Keratinocyte (primary cell): Measurements from ENCODE around the gene R3HDM2. TPM values are rescaled to one million over a fixed set of nuclear protein-coding genes. Genes with fewer than 3 reads are reported as not detected.

ENCODE experiments used
- DNase-seq: peaks from one replicate; pipeline ENCODE4 v3.0.0-alpha.2; 2011; ENCODE audit warnings: low read depth, missing footprints, low spot score
- FAIRE-seq: peaks from 2 replicates; lab custom pipeline; 2011; peaks lifted over from hg19 to GRCh38; lab: Jason Lieb, UNC
- H2AFZ ChIP-seq: 2 replicates; pipeline ENCODE4 v1.6.0; 2012; ENCODE audit warnings: low read length, control low read depth, inconsistent platforms; ENCODE audit not compliant: control insufficient read depth
- H3K27ac ChIP-seq: 2 replicates; pipeline ENCODE4 v1.5.1; 2011; ENCODE audit warnings: low read length; ENCODE audit not compliant: control insufficient read depth, insufficient read depth
- H3K27me3 ChIP-seq: 3 replicates; pipeline ENCODE4 v1.6.0; 2011; ENCODE audit warnings: low read length; ENCODE audit not compliant: control insufficient read depth, insufficient read depth; ENCODE audit errors: extremely low read depth
- H3K36me3 ChIP-seq, 2 experiments: 2 replicates in 1 of 2; 3 replicates in 1 of 2; pipeline ENCODE4 v1.5.1; 2011; ENCODE audit warnings: low read length in 2 of 2, mild to moderate bottlenecking in 1 of 2; ENCODE audit not compliant: control insufficient read depth in 2 of 2, insufficient read depth in 2 of 2; ENCODE audit errors: extremely low read depth in 1 of 2
- H3K4me1 ChIP-seq: 3 replicates; pipeline ENCODE4 v1.5.1; 2011; ENCODE audit warnings: low read length; ENCODE audit not compliant: control insufficient read depth, insufficient read depth; ENCODE audit errors: extremely low read depth
- H3K4me2 ChIP-seq: 3 replicates; pipeline ENCODE4 v1.6.0; 2011; ENCODE audit warnings: low read depth, low read length; ENCODE audit not compliant: control insufficient read depth, insufficient read depth; ENCODE audit errors: extremely low read depth
- H3K4me3 ChIP-seq, 3 experiments: fragments of 200-600 bp in 1 of 3; sonication (generic) in 1 of 3; 2 replicates in 2 of 3; 3 replicates in 1 of 3; pipeline ENCODE4 v1.5.1; 2011 to 2016; ENCODE audit warnings: low read length in 3 of 3, mild to moderate bottlenecking in 3 of 3, control low read depth in 2 of 3, inconsistent platforms in 1 of 3, low read depth in 1 of 3, mixed read lengths in 1 of 3, mixed run types in 1 of 3, moderate library complexity in 1 of 3; ENCODE audit not compliant: control insufficient read depth in 2 of 3, insufficient read depth in 2 of 3; ENCODE audit errors: extremely low read depth in 1 of 3
- H3K79me2 ChIP-seq: 2 replicates; pipeline ENCODE4 v1.6.0; 2012; ENCODE audit warnings: low read length; ENCODE audit not compliant: control insufficient read depth, insufficient read depth
- H3K9ac ChIP-seq: 3 replicates; pipeline ENCODE4 v1.6.0; 2011; ENCODE audit warnings: low read length; ENCODE audit not compliant: control insufficient read depth, insufficient read depth; ENCODE audit errors: extremely low read depth
- H3K9me1 ChIP-seq: 3 replicates; pipeline ENCODE4 v1.6.0; 2011; ENCODE audit warnings: low read length; ENCODE audit not compliant: control insufficient read depth, insufficient read depth; ENCODE audit errors: extremely low read depth
- H3K9me3 ChIP-seq: 2 replicates; pipeline ENCODE4 v1.5.1; 2012; ENCODE audit warnings: low read depth, low read length; ENCODE audit not compliant: control insufficient read depth
- H4K20me1 ChIP-seq: 3 replicates; pipeline ENCODE4 v1.6.0; 2011; ENCODE audit warnings: low read length; ENCODE audit not compliant: control insufficient read depth, insufficient read depth; ENCODE audit errors: extremely low read depth
- CTCF ChIP-seq, 3 experiments: IDR thresholded peaks in 1 of 3; conservative IDR thresholded peaks in 1 of 3; optimal IDR thresholded peaks in 1 of 3; 2 replicates in 2 of 3; 3 replicates in 1 of 3; pipeline versions ENCODE3 to v1.5.1; 2011; ENCODE audit warnings: low read length in 3 of 3, mild to moderate bottlenecking in 3 of 3, moderate library complexity in 2 of 3, control low read depth in 1 of 3, inconsistent platforms in 1 of 3; ENCODE audit not compliant: insufficient read depth in 2 of 3; ENCODE audit errors: extremely low read depth in 1 of 3
- EZH2 ChIP-seq: IDR thresholded peaks from one replicate; pipeline ENCODE4 v1.6.1; 2012; ENCODE audit warnings: inconsistent platforms, mild to moderate bottlenecking, low read length, moderate library complexity
- dilution Hi-C: fragments of 300-500 bp; cut with MboI; formaldehyde crosslinking; loops from one replicate; pipeline ENCODE4 v1.7.0; 2020; ENCODE audit warnings: low sequenced_read_pairs; ENCODE audit not compliant: extremely low pct_ligation_motif_present
- polyA plus RNA-seq, 5 experiments: library from polyadenylated mRNA; depleted of rRNA in 3 of 5; stranded (reverse) in 3 of 5; stranded (forward) in 1 of 5; unstranded in 1 of 5; fragments of >200 nt; gene quantifications; 1 replicate in 1 of 5; 2 replicates in 3 of 5; 3 replicates in 1 of 5; pipeline versions ENCODE4 v1.2.1 to v1.2.3, GENCODE V29; 2011 to 2012; ENCODE audit warnings: missing spikeins in 2 of 5, low read depth in 1 of 5, low replicate concordance in 1 of 5

Gene R3HDM2
- polyA plus RNA-seq, 1 donor (not counting 4 experiments of a cell fraction or from before 2014, with no cell fraction given), result 11.1 TPM

GRCh38 chr12:57474430-57474829 lies 43.6 kb upstream of the R3HDM2 start:
- H3K4me1 ChIP-seq, result peaks cover 3% of the 10 kb centered on the region
- H3K79me2 ChIP-seq, result no peaks in the 10 kb centered on the region
- DNase-seq (no peak), FAIRE-seq (no peak)
- H3K9me1 ChIP-seq, result no peaks in the 10 kb centered on the region
- H4K20me1 ChIP-seq, result no peaks in the 10 kb centered on the region
- dilution Hi-C loops, result no loop called here
- no peak overlapping the region for H3K4me2 ChIP-seq
- no peaks in the 10 kb centered on the region for H3K9me3 ChIP-seq
- no peak for TF ChIP-seq CTCF (optimal IDR thresholded peaks at IDR 0.05 in 1 of 3, IDR thresholded peaks at IDR 0.05 in 1 of 3, conservative IDR thresholded peaks at IDR 0.05 in 1 of 3; ENCODE audit: extremely low read depth in 1 of 3, insufficient read depth in 2 of 3, low read length in 3 of 3)
- TF ChIP-seq EZH2, result no peak
- no peak overlapping the region for H3K27ac ChIP-seq
- no peak overlapping the region for H3K4me3 ChIP-seq
- H3K36me3 ChIP-seq, result no peaks in the 10 kb centered on the region
- H2AFZ ChIP-seq, result no peak overlapping the region
- H3K9ac ChIP-seq, result no peak overlapping the region
- peaks cover 91% of the 10 kb centered on the region for H3K27me3 ChIP-seq

GRCh38 chr12:57473886-57474285 lies 43.0 kb upstream of the R3HDM2 start:
- TF ChIP-seq CTCF (optimal IDR thresholded peaks at IDR 0.05 in 1 of 3, IDR thresholded peaks at IDR 0.05 in 1 of 3, conservative IDR thresholded peaks at IDR 0.05 in 1 of 3; ENCODE audit: extremely low read depth in 1 of 3, insufficient read depth in 2 of 3, low read length in 3 of 3) (no peak), EZH2 (no peak)
- FAIRE-seq, result no peak
- no peak overlapping the region for H3K4me2 ChIP-seq
- H3K9me3 ChIP-seq, result no peaks in the 10 kb centered on the region
- no peak overlapping the region for H2AFZ ChIP-seq
- no peak overlapping the region for H3K4me3 ChIP-seq
- peaks cover 89% of the 10 kb centered on the region for H3K27me3 ChIP-seq
- no peak overlapping the region for H3K9ac ChIP-seq
- dilution Hi-C loops, result no loop called here
- no peaks in the 10 kb centered on the region for H3K36me3 ChIP-seq
- H4K20me1 ChIP-seq, result no peaks in the 10 kb centered on the region
- peaks cover 3% of the 10 kb centered on the region for H3K4me1 ChIP-seq
- no peaks in the 10 kb centered on the region for H3K79me2 ChIP-seq
- no peaks in the 10 kb centered on the region for H3K9me1 ChIP-seq
- no peak for DNase-seq
- H3K27ac ChIP-seq, result no peak overlapping the region
